ENCODE measurements around the gene NKAPL. TPM values are rescaled to one million over a fixed set of nuclear protein-coding genes. Genes with fewer than 3 reads are reported as not detected.

Gene NKAPL
- total RNA-seq, 2 donors from 2014 or later: 0.21 TPM; not detected in 1

DNA sequence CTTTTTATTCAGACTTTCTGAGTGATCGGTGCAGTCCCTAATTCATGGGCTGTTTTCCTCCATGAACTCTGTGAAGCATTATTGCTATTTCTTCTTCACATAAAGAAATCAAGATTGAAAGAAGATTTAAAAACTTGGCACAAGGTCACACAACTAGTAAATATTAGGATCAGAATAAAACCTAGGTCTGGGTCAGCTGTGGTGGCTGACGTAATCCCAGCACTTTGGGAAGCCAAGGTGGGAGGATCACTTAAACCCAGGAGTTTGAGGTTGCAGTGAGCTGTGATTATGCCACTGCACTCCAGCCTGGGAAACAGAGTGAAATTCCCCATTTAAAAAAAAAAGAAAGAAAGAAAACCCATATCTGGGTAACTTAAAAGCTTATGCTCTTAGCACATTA is 32.6 kb upstream of the NKAPL start:
- H3K27me3 Mint-ChIP-seq: peaks cover 22% of the 10 kb centered on the region
- H3K4me1 Mint-ChIP-seq: peaks cover 8% of the 10 kb centered on the region
- peaks cover 10% of the 10 kb centered on the region for H3K36me3 Mint-ChIP-seq (ENCODE audit: low read depth)
- H3K9me3 Mint-ChIP-seq: no peaks in the 10 kb centered on the region
- no peak overlapping the region for H3K4me3 Mint-ChIP-seq
- no peak for ATAC-seq (replicated peaks)
- no peak overlapping the region for H3K27ac Mint-ChIP-seq

DNA sequence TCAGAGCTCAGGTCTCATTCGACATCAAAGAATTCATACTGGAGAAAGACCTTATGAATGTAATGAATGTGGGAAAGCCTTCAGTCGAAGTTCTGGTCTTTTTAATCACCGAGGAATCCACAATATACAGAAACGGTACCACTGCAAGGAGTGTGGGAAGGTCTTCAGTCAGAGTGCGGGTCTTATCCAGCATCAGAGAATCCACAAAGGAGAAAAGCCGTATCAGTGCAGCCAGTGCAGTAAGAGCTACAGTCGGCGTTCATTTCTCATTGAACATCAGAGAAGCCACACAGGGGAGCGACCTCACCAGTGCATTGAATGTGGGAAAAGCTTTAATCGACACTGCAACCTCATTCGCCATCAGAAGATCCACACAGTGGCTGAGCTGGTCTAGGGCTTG is 26.3 kb upstream of the NKAPL start:
- no peaks in the 10 kb centered on the region for H3K9me3 Mint-ChIP-seq
- ATAC-seq (replicated peaks): no peak
- no peak overlapping the region for H3K4me3 Mint-ChIP-seq
- peaks cover 10% of the 10 kb centered on the region for H3K36me3 Mint-ChIP-seq (ENCODE audit: low read depth)
- H3K4me1 Mint-ChIP-seq: no peaks in the 10 kb centered on the region
- peaks cover 3% of the 10 kb centered on the region for H3K27me3 Mint-ChIP-seq
- H3K27ac Mint-ChIP-seq: no peak overlapping the region

DNA sequence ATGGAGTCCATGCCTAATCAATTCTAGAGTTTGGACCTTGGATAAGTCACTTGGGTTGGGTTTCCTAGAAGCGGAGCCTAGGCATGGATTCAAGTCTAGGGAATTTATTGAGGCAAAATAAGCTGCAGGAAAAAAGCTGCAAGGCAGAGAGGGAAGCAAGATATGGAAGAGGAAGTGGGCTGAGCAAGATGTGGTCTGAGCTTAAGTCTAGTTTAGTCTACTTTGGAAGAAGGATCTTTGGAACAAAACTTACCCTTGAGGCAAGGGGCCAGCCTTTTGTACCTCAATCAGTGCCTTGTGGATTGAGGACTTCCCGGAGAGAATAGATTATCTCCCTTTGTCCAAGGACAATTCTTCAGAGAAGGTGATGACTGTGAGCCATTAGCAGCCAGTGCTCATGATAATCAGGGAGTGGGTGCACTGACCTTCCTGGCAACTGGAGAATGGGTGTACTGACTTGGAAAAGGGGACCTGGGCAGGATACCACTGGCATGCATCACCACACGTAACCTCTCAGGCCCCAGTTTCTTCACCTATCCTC is 23.1 kb upstream of the NKAPL start:
- H3K36me3 Mint-ChIP-seq (ENCODE audit: low read depth): no peaks in the 10 kb centered on the region
- no peaks in the 10 kb centered on the region for H3K9me3 Mint-ChIP-seq
- H3K27me3 Mint-ChIP-seq: peaks cover 3% of the 10 kb centered on the region

DNA sequence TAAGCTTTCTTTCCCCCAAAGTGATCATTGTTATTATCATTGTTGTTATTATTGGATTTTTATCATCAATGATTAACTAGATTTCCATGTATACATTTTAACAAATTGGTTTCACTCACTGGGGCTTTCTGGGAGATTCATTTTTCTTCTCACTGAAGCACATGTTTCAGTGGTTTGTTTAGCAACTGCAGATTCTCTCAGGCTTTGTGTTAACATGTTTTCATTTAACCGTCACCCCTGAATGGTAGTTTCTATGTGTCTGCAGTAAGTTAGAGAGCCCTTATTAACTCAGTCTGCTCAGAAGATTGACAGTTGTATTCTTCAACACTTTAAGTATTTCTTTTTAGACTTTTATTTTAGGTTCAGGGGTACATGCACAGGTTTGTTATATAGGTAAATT is 19.5 kb upstream of the NKAPL start:
- no peak overlapping the region for H3K4me3 Mint-ChIP-seq
- ATAC-seq (replicated peaks): no peak
- H3K4me1 Mint-ChIP-seq: no peaks in the 10 kb centered on the region
- H3K9me3 Mint-ChIP-seq: no peaks in the 10 kb centered on the region
- peaks cover 13% of the 10 kb centered on the region for H3K36me3 Mint-ChIP-seq (ENCODE audit: low read depth)
- H3K27me3 Mint-ChIP-seq: peaks cover 3% of the 10 kb centered on the region
- no peak overlapping the region for H3K27ac Mint-ChIP-seq

More for the DNA sequence above, 23.1 kb upstream of the NKAPL start:
- ATAC-seq (replicated peaks): no peak
- H3K4me1 Mint-ChIP-seq: no peaks in the 10 kb centered on the region
- H3K4me3 Mint-ChIP-seq: no peak overlapping the region
- no peak overlapping the region for H3K27ac Mint-ChIP-seq

DNA sequence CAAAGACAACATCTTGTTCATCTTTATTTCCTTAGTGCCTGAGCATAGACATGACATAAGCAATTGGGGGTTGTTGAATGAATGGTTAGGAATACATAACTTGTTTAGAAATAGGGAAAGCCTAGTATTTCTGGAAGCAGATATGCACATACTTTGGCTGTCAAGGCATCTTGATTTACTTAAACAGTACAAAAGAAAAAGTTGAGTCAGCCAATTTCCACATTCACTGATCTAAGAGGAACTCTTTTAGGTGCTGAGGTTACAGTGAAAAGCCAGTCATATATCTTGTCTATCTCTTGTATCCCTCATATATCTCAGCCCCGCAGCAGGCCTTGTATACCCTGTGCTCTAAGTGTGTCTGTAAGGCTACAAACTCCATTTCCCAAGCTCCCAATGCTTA is 18.6 kb upstream of the NKAPL start:
- no peak overlapping the region for H3K27ac Mint-ChIP-seq
- no peak overlapping the region for H3K4me3 Mint-ChIP-seq
- H3K27me3 Mint-ChIP-seq: peaks cover 3% of the 10 kb centered on the region
- ATAC-seq (replicated peaks): no peak
- H3K36me3 Mint-ChIP-seq (ENCODE audit: low read depth): peaks cover 21% of the 10 kb centered on the region
- H3K4me1 Mint-ChIP-seq: no peaks in the 10 kb centered on the region
- no peaks in the 10 kb centered on the region for H3K9me3 Mint-ChIP-seq

DNA sequence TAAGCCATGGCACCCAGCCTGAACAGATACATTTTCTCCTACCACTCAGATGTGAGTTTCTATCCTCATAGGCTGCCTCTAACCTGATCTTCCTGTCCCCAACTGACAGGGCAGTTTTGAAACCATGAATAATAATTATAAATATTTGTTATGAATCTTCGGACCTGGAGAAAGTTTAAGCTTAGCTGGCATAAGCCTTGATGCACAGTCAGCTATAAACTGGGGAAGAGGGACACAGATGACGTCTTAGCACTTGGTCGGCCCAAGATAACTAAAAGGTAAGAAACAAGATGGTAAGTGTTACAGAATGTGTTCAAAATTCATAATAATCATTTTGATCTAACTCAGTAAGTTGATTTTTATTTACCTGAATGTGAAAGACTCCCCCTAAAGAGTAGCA is 15.2 kb upstream of the NKAPL start:
- no peak for ATAC-seq (replicated peaks)
- Mint-ChIP-seq H3K36me3 (ENCODE audit: low read depth) (peaks cover 54% of the 10 kb centered on the region), H3K9me3 (no peaks in the 10 kb centered on the region), H3K27ac (no peak overlapping the region), H3K27me3 (no peaks in the 10 kb centered on the region), H3K4me1 (no peaks in the 10 kb centered on the region), H3K4me3 (no peak overlapping the region)

DNA sequence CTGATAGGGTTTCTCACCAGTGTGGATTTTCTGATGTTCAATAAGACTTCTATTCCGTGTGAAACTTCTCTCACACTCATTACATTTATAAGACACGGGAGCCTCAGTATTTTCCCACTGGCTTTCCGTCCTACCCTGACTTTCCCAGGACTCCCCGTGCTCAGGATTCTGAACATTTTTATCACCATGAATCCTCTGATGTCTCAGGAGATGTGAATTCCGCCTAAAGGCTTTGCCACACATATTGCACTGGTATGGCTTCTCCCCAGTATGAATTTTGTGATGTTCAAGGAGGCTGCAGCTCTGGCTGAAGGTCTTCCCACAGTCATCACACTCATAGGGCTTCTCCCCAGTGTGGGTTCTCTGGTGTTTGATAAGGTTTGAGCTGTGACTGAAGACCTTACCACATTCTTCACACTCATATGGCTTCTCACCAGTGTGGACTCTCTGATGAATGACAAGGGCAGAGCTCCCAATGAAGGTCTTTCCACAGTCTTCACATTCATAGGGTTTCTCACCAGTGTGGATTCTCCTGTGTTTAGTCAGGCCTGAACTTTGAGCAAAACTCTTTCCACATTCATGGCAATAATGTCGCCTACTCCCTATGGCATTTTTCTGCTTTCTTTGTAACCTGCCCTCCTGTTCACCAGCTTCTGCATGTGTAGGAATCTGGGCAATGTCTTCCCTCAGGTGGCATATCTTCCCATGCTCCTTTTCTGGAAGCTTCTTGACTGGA is 13.7 kb upstream of the NKAPL start:
- no peak for ATAC-seq (replicated peaks)
- H3K27me3 Mint-ChIP-seq: no peaks in the 10 kb centered on the region
- peaks cover 2% of the 10 kb centered on the region for H3K4me1 Mint-ChIP-seq
- peaks cover 54% of the 10 kb centered on the region for H3K36me3 Mint-ChIP-seq (ENCODE audit: low read depth)
- no peaks in the 10 kb centered on the region for H3K9me3 Mint-ChIP-seq
- H3K27ac Mint-ChIP-seq: peak overlapping the region; percentile 9
- H3K4me3 Mint-ChIP-seq: no peak overlapping the region

- Mint-ChIP-seq H3K4me3 (no peak overlapping the region), H3K27me3 (no peaks in the 10 kb centered on the region), H3K4me1 (peaks cover 16% of the 10 kb centered on the region), H3K36me3 (ENCODE audit: low read depth) (peaks cover 48% of the 10 kb centered on the region), H3K9me3 (no peaks in the 10 kb centered on the region), H3K27ac (no peak overlapping the region)
- no peak for ATAC-seq (replicated peaks)
Measured at GRCh38 chr6:28248916-28249315, 10.2 kb upstream of the NKAPL start.

DNA sequence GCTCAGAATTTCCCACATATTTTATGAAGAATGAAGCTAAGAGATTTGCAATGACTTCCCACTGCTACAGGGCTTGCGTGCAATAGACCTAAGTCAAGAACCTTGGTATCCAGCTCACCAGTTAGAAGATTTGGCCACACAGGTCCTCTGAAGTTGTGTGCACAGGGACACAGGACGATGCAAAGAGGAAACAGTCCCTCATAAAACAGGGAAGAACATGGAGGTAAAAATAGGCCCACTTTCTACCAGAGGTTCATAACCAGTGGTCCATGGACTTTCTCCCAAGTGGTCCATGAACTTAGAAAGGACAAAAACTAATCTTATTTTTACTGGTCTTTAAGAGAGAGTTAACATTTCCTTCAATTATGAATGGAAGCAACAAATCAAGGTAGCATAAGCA is 8.3 kb upstream of the NKAPL start:
- H3K4me1 Mint-ChIP-seq: peaks cover 16% of the 10 kb centered on the region
- peaks cover 30% of the 10 kb centered on the region for H3K36me3 Mint-ChIP-seq (ENCODE audit: low read depth)
- H3K27ac Mint-ChIP-seq: no peak overlapping the region
- H3K9me3 Mint-ChIP-seq: no peaks in the 10 kb centered on the region
- no peak for ATAC-seq (replicated peaks)
- H3K4me3 Mint-ChIP-seq: peak overlapping the region; percentile 99
- H3K27me3 Mint-ChIP-seq: no peaks in the 10 kb centered on the region

DNA sequence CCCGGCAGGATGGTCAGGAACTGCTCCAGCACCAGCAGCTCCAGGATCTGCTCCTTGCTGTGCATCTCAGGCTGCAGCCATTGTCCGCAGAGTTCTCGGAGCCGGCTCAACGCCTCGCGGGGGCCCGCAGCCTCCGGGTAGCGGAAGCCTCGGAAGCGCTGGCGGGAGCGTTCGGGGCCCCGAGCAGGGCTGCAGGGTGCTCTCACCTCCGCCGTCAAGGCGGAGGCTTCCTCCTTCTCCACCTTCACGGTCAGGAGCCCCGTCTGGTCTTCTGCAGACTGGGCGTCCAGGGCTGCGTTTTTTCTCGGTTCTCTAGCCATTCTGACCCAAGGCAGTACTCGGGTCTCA is 7.5 kb upstream of the NKAPL start:
- peak overlapping the region; percentile 93 for H3K27ac Mint-ChIP-seq
- H3K36me3 Mint-ChIP-seq (ENCODE audit: low read depth): peaks cover 21% of the 10 kb centered on the region
- peak overlapping the region; percentile 99 for H3K4me3 Mint-ChIP-seq
- H3K9me3 Mint-ChIP-seq: no peaks in the 10 kb centered on the region
- H3K27me3 Mint-ChIP-seq: no peaks in the 10 kb centered on the region
- H3K4me1 Mint-ChIP-seq: peaks cover 16% of the 10 kb centered on the region
- peak; percentile 81 for ATAC-seq (replicated peaks)

DNA sequence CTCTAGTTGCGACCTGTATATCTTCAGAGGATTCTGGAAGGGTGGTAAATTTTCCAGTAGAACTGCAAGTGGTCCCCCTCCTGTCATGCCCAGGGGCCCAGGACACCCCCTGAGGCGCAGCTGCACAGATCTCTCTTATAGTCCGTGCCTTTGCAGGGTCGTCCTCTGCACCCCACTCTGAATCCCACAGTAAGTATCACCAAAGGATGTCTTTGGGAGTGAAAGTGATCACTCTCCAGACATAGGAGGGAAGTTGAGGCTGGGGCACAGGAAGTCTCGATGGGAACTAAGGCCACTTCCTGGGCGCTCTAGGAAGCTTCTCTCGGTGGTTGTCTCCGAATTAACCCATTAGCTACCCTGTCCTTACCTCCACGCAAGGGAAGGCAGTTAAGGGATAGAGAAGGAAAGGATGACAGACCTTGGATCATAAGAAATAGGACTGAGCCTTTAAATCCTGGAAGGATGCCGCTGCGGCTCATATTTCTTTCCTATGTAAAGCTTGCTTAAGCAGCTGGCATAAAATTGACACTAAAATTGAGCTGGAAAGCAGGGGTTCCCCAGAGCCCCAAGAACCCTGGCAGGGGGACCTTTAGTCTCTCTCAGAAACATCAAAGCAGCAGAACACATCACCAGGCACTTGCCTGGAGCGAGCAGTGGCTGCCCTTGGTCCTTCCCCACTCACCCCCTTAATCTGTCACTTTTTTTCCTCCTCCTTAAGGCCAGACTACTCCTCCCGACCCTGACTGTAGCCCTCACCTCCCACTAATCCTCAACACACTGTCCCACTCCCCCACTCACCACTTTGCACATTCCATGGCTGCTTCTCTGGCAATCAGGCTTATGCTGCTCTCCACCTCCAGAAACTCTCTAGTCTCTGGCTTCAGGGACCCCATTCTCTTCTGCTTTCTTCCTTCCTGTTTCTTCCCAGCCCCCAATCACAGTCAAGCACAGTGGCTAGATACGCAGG is 6.8 kb upstream of the NKAPL start, which contains the start of gene ZKSCAN4:
Gene ZKSCAN4, minus strand, starts transcription at position 261 of the 967 bp plus-strand sequence. CDS start 289 bp downstream, outside the sequence.
- ATAC-seq (replicated peaks): peak; percentile 81
- H3K4me3 Mint-ChIP-seq: peak within 1 kb of the TSS; percentile 99
- peaks cover 14% of the 10 kb centered on the region for H3K36me3 Mint-ChIP-seq (ENCODE audit: low read depth)
- H3K27me3 Mint-ChIP-seq: no peaks in the 10 kb centered on the region
- H3K27ac Mint-ChIP-seq: peak within 1 kb of the TSS; percentile 93
- no peaks in the 10 kb centered on the region for H3K9me3 Mint-ChIP-seq
- H3K4me1 Mint-ChIP-seq: peaks cover 16% of the 10 kb centered on the region

DNA sequence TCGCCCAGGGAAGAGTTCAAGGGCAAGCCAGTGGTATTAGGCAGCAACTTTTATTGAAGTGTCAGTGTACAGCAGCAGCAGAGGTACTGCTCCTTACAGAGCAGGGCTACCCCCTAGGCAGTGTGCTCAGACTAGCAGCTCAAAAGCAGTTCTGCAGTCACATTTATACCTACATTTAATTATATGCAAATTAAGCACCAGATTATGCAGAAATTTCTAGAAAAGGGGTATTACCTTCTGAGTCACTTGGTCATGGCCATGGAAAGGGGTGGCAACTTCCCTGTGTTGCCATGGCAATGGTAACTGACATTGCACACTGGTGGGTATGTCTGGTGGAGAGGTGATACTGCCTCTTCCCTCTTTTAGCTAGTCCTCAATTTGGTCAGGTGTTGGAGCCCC is 5.0 kb upstream of the NKAPL start:
- Mint-ChIP-seq H3K27me3 (peaks cover 4% of the 10 kb centered on the region), H3K4me3 (no peak overlapping the region), H3K9me3 (peaks cover 4% of the 10 kb centered on the region), H3K36me3 (ENCODE audit: low read depth) (no peaks in the 10 kb centered on the region), H3K4me1 (peaks cover 20% of the 10 kb centered on the region), H3K27ac (no peak overlapping the region)
- peak; percentile 41 for ATAC-seq (replicated peaks)

- peaks cover 12% of the 10 kb centered on the region for H3K4me1 Mint-ChIP-seq
- no peaks in the 10 kb centered on the region for H3K36me3 Mint-ChIP-seq (ENCODE audit: low read depth)
- H3K27ac Mint-ChIP-seq: no peak overlapping the region
- H3K27me3 Mint-ChIP-seq: peaks cover 8% of the 10 kb centered on the region
- no peak overlapping the region for H3K4me3 Mint-ChIP-seq
- H3K9me3 Mint-ChIP-seq: peaks cover 4% of the 10 kb centered on the region
- ATAC-seq (replicated peaks): no peak
Measured at GRCh38 chr6:28257042-28257441, 2.1 kb upstream of the NKAPL start.

DNA sequence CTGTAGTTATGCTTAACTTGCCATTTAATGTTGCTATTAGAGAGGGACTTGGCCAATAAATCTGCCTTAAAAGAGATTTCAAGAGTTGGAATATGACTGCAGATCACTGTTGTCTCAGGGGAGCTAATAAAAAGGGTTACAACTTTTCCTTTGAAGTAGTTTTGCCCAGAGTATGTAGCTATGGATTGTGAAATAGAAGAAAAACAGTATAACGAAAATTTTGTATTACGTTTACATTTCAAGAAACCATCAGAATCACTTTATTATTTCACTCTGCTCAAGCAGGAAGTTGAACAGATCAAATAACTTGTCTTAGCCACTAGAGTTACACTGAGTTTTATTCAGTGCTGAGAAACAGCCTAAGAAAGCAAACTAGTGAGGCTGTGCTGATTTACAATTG is 4.8 kb downstream of the NKAPL start:
- H3K4me3 Mint-ChIP-seq: no peak overlapping the region
- no peak overlapping the region for H3K27ac Mint-ChIP-seq
- ATAC-seq (replicated peaks): no peak
- no peaks in the 10 kb centered on the region for H3K36me3 Mint-ChIP-seq (ENCODE audit: low read depth)
- H3K9me3 Mint-ChIP-seq: no peaks in the 10 kb centered on the region
- H3K27me3 Mint-ChIP-seq: peaks cover 7% of the 10 kb centered on the region
- H3K4me1 Mint-ChIP-seq: peaks cover 4% of the 10 kb centered on the region

All from activated T-helper 17 cell treated with anti-CD3 and anti-CD28 coated beads, Interleukin-2, amount 50 U/mL, for 72 hours (primary cell).